ENCODE data around the gene ZSCAN5B. TPM values are rescaled to one million over a fixed set of nuclear protein-coding genes. Genes with fewer than 3 reads are reported as not detected.
"Not testable (repeated sequence)": the region's sequence is repeated elsewhere in the genome, so short reads cannot be mapped to it uniquely, and the experiment has no call there.

Gene ZSCAN5B
- total RNA-seq, 2 donors from 2014 or later, result not detected

GRCh38 chr19:56177564-56178243 is 19.9 kb downstream of the ZSCAN5B start:
- no peak overlapping the region for H3K4me3 ChIP-seq
- no peak overlapping the region for H3K27ac ChIP-seq
- H3K36me3 ChIP-seq, result no peaks in the 10 kb centered on the region
- no peaks in the 10 kb centered on the region for H3K9me3 ChIP-seq
- H3K4me1 ChIP-seq, result no peaks in the 10 kb centered on the region
- TF ChIP-seq, protein P1, sequence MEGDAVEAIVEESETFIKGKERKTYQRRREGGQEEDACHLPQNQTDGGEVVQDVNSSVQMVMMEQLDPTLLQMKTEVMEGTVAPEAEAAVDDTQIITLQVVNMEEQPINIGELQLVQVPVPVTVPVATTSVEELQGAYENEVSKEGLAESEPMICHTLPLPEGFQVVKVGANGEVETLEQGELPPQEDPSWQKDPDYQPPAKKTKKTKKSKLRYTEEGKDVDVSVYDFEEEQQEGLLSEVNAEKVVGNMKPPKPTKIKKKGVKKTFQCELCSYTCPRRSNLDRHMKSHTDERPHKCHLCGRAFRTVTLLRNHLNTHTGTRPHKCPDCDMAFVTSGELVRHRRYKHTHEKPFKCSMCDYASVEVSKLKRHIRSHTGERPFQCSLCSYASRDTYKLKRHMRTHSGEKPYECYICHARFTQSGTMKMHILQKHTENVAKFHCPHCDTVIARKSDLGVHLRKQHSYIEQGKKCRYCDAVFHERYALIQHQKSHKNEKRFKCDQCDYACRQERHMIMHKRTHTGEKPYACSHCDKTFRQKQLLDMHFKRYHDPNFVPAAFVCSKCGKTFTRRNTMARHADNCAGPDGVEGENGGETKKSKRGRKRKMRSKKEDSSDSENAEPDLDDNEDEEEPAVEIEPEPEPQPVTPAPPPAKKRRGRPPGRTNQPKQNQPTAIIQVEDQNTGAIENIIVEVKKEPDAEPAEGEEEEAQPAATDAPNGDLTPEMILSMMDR (IDR thresholded peaks at IDR 0.05), result no peak
- H3K27me3 ChIP-seq, result no peaks in the 10 kb centered on the region
- DNase-seq (ENCODE audit: low spot score), result no peak

- H3K27me3 ChIP-seq, result no peaks in the 10 kb centered on the region
Measured at GRCh38 chr19:56176881-56177280, 20.7 kb downstream of the ZSCAN5B start.

DNA sequence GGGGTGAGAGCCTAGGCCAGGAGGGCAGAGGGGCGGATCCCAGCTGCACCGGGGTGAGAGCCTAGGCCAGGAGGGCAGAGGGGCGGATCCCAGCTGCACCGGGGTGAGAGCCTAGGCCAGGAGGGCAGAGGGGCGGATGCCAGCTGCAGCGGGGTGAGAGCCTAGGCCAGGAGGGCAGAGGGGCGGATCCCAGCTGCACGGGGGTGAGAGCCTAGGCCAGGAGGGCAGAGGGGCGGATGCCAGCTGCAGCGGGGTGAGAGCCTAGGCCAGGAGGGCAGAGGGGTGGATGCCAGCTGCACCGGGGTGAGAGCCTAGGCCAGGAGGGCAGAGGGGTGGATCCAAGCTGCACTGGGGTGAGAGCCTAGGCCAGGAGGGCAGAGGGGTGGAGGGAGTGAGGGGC is 21.3 kb downstream of the ZSCAN5B start:
- not testable (repeated sequence) for H3K9me3 ChIP-seq; H3K4me1 ChIP-seq; H3K27me3 ChIP-seq; H3K36me3 ChIP-seq; H3K4me3 ChIP-seq; H3K27ac ChIP-seq; DNase-seq (ENCODE audit: low spot score)

More at GRCh38 chr19:56176881-56177280, 20.7 kb downstream of the ZSCAN5B start:
- Histone ChIP-seq H3K4me3 (no peak overlapping the region), H3K4me1 (no peaks in the 10 kb centered on the region), H3K9me3 (no peaks in the 10 kb centered on the region), H3K36me3 (no peaks in the 10 kb centered on the region), H3K27ac (no peak overlapping the region)
- DNase-seq (ENCODE audit: low spot score), result no peak
- TF ChIP-seq, protein P1 (IDR thresholded peaks at IDR 0.05), result no peak

- not testable (repeated sequence) for H3K4me1 ChIP-seq; DNase-seq (ENCODE audit: low spot score); H3K36me3 ChIP-seq; H3K4me3 ChIP-seq; H3K27me3 ChIP-seq; H3K9me3 ChIP-seq; H3K27ac ChIP-seq
Measured at GRCh38 chr19:56175861-56176307, 21.7 kb downstream of the ZSCAN5B start, which contains the start of gene GALP. Gene GALP (plus strand): TSS chr19:56176008. CDS start chr19:56177109, 1,101 bp downstream.

GRCh38 chr19:56174550-56174949 is 23.0 kb downstream of the ZSCAN5B start:
- Histone ChIP-seq H3K9me3 (no peaks in the 10 kb centered on the region), H3K4me1 (peaks cover 0 to 5% of the 10 kb centered on the region in 2 donors), H3K4me3 (no peak overlapping the region), H3K36me3 (no peaks in the 10 kb centered on the region), H3K27me3 (no peaks in the 10 kb centered on the region), H3K27ac (no peak overlapping the region)
- TF ChIP-seq, protein P1 (IDR thresholded peaks at IDR 0.05), result no peak
- DNase-seq (ENCODE audit: low spot score), result no peak

DNA sequence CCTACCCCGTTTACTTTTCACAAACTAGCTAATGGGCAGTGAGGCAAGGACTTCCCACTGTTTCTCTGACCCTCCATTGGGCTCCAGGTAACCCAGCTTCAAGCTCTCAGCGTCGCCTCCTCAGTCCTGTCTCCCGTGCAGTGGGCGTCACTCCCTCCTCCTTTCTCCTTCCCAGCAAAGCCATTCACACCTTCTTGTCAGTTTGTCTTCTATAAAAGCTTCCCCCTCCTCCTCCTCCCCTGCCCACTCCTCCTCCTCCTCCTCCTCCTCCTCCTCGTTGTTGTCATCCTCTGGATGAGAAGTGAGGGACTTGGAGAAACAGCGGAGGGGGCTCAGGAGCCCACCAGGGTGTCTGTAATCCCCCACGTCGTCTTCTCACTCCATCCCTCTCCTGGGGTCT is 23.5 kb downstream of the ZSCAN5B start:
- H3K9me3 ChIP-seq, result no peaks in the 10 kb centered on the region
- no peak for DNase-seq (ENCODE audit: low spot score)
- H3K27ac ChIP-seq, result no peak overlapping the region
- H3K36me3 ChIP-seq, result no peaks in the 10 kb centered on the region
- H3K4me3 ChIP-seq, result no peak overlapping the region
- TF ChIP-seq, protein P1 (IDR thresholded peaks at IDR 0.05), result no peak
- peaks cover 0 to 5% of the 10 kb centered on the region in 2 donors for H3K4me1 ChIP-seq
- no peaks in the 10 kb centered on the region for H3K27me3 ChIP-seq

GRCh38 chr19:56170261-56170660 is 27.3 kb downstream of the ZSCAN5B start:
- Histone ChIP-seq H3K4me3 (no peak overlapping the region), H3K4me1 (peaks cover 0 to 5% of the 10 kb centered on the region in 2 donors), H3K9me3 (no peaks in the 10 kb centered on the region), H3K36me3 (no peaks in the 10 kb centered on the region), H3K27me3 (no peaks in the 10 kb centered on the region), H3K27ac (no peak overlapping the region)
- TF ChIP-seq, protein P1 (IDR thresholded peaks at IDR 0.05), result no peak
- DNase-seq (ENCODE audit: low spot score), result peak; percentile 59
